Heart left ventricle (tissue), 13 donors: ENCODE measurements around the gene CELF2.

Experiments used
- CTCF ChIP-seq, 12 donors: fragments of 200-600 bp; sonication (generic) in 4 of 12; IDR thresholded peaks; one replicate each; pipeline versions ENCODE4 v1.5.0 to v1.8.0; 2018 to 2022; ENCODE audit warnings: antibody characterized with exemption in 12 of 12, mild to moderate bottlenecking in 5 of 12
- POLR2A ChIP-seq, 2 donors: fragments of 450-650 bp; IDR thresholded peaks; one replicate each; pipeline ENCODE4 v1.6.1; 2017; ENCODE audit warnings: antibody characterized with exemption in 2 of 2, mild to moderate bottlenecking in 2 of 2, moderate library complexity in 2 of 2
- donor health status: ischemic (EF 13 %, LVEDD 7.1; RV severe dilation, severe dysfunction).
- donor health status: DM: no; HTN: yes; CAD: no.
- donor health status: DM: no; HTN: no; CAD: no.
- donor health status: ischemic (EF 25% LVEDD 6.9; RV normal size, moderate dysfunction).
- donor health status: ischemic (EF 25% LVEDD 5.7; RV mildly dilated, moderate dysfunction).
- donor health status: ischemic (EF 35%, LVEDD 5.7; RV mildly dilated, moderate dysfunction).
- donor health status: nonischemic (EF 11% LVEDD 7.7; RV severe dilation, severe dysfunction).
- donor health status: DM: yes; HTN: yes; CAD: no.
- donor health status: PGD.
- donor health status: ischemic (EF 29% LVEDD 5.4; RV normal size, mild dysfunction).
- donor health status: nonischemic (EF 23%, LVEDD 6.1; RV moderate dilation, normal function).

GRCh38 chr10:11025978-11026377 is 8.3 kb downstream of the CELF2 start:
- TF ChIP-seq POLR2A (IDR thresholded peaks at IDR 0.05) (no peak), CTCF (IDR thresholded peaks at IDR 0.05) (no peak)
